DMS 273 (cell line): ENCODE results near the gene CHST13.
"Not testable (repeated sequence)": the region's sequence is repeated elsewhere in the genome, so short reads cannot be mapped to it uniquely, and the experiment has no call there.

Source experiments
- DNase-seq: peaks from one replicate; lab custom pipeline; 2025; ENCODE audit not compliant: unreplicated experiment; lab: John Stamatoyannopoulos, UW

The CHST13 gene

GRCh38 chr3:126580746-126581145 is 56.8 kb downstream of the CHST13 start:
- no peak for DNase-seq

- no peak for DNase-seq
Measured at GRCh38 chr3:126581569-126581968, 57.6 kb downstream of the CHST13 start.

- peak; percentile 95 for DNase-seq
Measured at GRCh38 chr3:126582311-126582710, 58.4 kb downstream of the CHST13 start.

- not testable (repeated sequence) for DNase-seq
Measured at GRCh38 chr3:126591515-126591914, 67.6 kb downstream of the CHST13 start.
